DMS53 (cell line): ENCODE results near the gene NHSL2.

Experiments
- DNase-seq: peaks from one replicate; lab custom pipeline; 2025; lab: John Stamatoyannopoulos, UW

NHSL2 gene

GRCh38 chrX:72071213-72071612 lies 160.6 kb downstream of the NHSL2 start:
- no peak for DNase-seq

- no peak for DNase-seq
Measured at GRCh38 chrX:72073633-72074032, 163.0 kb downstream of the NHSL2 start.

GRCh38 chrX:72078411-72078810 lies 167.8 kb downstream of the NHSL2 start:
- no peak for DNase-seq

- no peak for DNase-seq
Measured at GRCh38 chrX:72079607-72080006, 169.0 kb downstream of the NHSL2 start.

GRCh38 chrX:72080150-72080549 lies 169.5 kb downstream of the NHSL2 start:
- no peak for DNase-seq

- no peak for DNase-seq
Measured at GRCh38 chrX:72080800-72081199, 170.2 kb downstream of the NHSL2 start.

- DNase-seq: no peak
Measured at GRCh38 chrX:72081605-72082320, 171.1 kb downstream of the NHSL2 start.

GRCh38 chrX:72083291-72083690 lies 172.6 kb downstream of the NHSL2 start:
- DNase-seq: no peak

- DNase-seq: no peak
Measured at GRCh38 chrX:72084114-72084513, 173.5 kb downstream of the NHSL2 start.

GRCh38 chrX:72086995-72087394 lies 176.3 kb downstream of the NHSL2 start:
- no peak for DNase-seq

- no peak for DNase-seq
Measured at GRCh38 chrX:72088761-72089160, 178.1 kb downstream of the NHSL2 start.

- DNase-seq: no peak
Measured at GRCh38 chrX:72089254-72089653, 178.6 kb downstream of the NHSL2 start.

GRCh38 chrX:72094894-72095293 lies 184.2 kb downstream of the NHSL2 start:
- peak; percentile 76 for DNase-seq

GRCh38 chrX:72095370-72095769 lies 184.7 kb downstream of the NHSL2 start:
- DNase-seq: no peak

- DNase-seq: no peak
Measured at GRCh38 chrX:72097098-72097497, 186.5 kb downstream of the NHSL2 start.

GRCh38 chrX:72100051-72100755 lies 189.6 kb downstream of the NHSL2 start:
- peak; percentile 94 for DNase-seq

GRCh38 chrX:72100824-72101351 lies 190.2 kb downstream of the NHSL2 start:
- no peak for DNase-seq

GRCh38 chrX:72101597-72102037 lies 191.0 kb downstream of the NHSL2 start:
- DNase-seq: no peak

GRCh38 chrX:72102126-72102525 lies 191.5 kb downstream of the NHSL2 start:
- no peak for DNase-seq

GRCh38 chrX:72102760-72103159 lies 192.1 kb downstream of the NHSL2 start:
- DNase-seq: peak; percentile 50

GRCh38 chrX:72105436-72105835 lies 194.8 kb downstream of the NHSL2 start:
- DNase-seq: no peak

- DNase-seq: peak; percentile 38
Measured at GRCh38 chrX:72107320-72107719, 196.7 kb downstream of the NHSL2 start.

- DNase-seq: no peak
Measured at GRCh38 chrX:72107841-72108595, 197.4 kb downstream of the NHSL2 start.
